OCI-LY7 (cell line): ENCODE measurements around the gene SPP1.

ENCODE experiments used
- EZH2phosphoT487 ChIP-seq: fragments of 200-600 bp; sonication (generic); IDR thresholded peaks from 2 replicates; pipeline ENCODE4 v1.6.1; 2018; ENCODE audit warnings: low read depth, borderline replicate concordance, mild to moderate bottlenecking, mixed run types, antibody characterized with exemption, low read length, moderate library complexity, mixed read lengths
- TF ChIP-seq, protein P1 (sequence below): fragments of 200-600 bp; sonication (generic); conservative IDR thresholded peaks from 2 replicates; pipeline ENCODE4 v1.5.1; 2014; ENCODE audit warnings: mild to moderate bottlenecking, antibody characterized with exemption, low read length, moderate library complexity, mixed read lengths

DNA sequence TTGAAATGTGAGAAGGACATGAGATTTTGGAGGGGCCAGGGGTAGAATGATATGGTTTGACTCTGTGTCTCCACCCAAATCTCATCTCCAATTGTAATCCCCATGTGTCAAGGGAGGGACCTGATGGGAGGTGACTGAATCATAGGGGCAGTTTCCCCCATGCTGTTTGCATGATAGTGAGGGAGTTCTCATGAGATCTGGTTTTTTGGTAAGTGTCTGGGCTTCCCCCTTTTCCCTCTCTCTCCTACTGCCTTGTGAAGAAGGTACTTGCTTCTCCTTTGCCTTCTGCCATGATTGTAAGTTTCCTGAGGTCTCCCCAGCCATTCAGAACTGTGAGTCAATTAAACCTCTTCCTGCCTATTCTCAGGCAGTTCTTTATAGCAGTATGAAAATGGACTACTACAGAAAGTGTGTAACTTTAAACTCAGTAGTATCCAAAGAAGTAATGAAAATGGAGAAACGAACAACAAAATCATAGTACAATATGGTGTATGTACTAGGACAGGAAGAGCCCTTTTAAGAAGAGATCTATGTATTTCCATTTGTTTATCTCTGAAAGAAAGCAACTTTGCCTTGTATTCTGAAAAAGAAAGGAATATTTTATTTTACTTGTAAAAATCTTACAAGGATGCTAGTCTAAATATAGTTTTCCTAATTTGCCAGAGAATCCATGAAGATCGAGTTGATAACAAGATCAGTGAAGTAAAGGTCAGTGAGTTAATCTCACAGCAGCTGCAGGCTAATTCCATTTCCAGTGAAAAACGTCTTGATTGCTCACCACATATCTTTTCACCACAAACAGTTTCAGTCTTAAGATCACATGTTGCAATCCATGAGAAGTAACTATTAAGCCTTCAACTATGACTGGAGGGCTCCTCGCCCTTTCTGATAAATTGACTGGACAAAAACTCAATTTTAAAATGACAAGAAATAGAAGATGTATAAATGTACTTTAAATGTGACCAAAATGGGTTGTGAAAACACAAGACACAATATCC is 52.4 kb downstream of the SPP1 start:
- TF ChIP-seq, protein P1, sequence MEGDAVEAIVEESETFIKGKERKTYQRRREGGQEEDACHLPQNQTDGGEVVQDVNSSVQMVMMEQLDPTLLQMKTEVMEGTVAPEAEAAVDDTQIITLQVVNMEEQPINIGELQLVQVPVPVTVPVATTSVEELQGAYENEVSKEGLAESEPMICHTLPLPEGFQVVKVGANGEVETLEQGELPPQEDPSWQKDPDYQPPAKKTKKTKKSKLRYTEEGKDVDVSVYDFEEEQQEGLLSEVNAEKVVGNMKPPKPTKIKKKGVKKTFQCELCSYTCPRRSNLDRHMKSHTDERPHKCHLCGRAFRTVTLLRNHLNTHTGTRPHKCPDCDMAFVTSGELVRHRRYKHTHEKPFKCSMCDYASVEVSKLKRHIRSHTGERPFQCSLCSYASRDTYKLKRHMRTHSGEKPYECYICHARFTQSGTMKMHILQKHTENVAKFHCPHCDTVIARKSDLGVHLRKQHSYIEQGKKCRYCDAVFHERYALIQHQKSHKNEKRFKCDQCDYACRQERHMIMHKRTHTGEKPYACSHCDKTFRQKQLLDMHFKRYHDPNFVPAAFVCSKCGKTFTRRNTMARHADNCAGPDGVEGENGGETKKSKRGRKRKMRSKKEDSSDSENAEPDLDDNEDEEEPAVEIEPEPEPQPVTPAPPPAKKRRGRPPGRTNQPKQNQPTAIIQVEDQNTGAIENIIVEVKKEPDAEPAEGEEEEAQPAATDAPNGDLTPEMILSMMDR: no peak
- no peak for TF ChIP-seq EZH2phosphoT487
